ENCODE results near the gene CACTIN. TPM values are rescaled to one million over a fixed set of nuclear protein-coding genes. Genes with fewer than 3 reads are reported as not detected.

The CACTIN gene
- total RNA-seq, 4 donors from 2014 or later, result 22.6 to 29.9 (median 27.9) TPM

DNA sequence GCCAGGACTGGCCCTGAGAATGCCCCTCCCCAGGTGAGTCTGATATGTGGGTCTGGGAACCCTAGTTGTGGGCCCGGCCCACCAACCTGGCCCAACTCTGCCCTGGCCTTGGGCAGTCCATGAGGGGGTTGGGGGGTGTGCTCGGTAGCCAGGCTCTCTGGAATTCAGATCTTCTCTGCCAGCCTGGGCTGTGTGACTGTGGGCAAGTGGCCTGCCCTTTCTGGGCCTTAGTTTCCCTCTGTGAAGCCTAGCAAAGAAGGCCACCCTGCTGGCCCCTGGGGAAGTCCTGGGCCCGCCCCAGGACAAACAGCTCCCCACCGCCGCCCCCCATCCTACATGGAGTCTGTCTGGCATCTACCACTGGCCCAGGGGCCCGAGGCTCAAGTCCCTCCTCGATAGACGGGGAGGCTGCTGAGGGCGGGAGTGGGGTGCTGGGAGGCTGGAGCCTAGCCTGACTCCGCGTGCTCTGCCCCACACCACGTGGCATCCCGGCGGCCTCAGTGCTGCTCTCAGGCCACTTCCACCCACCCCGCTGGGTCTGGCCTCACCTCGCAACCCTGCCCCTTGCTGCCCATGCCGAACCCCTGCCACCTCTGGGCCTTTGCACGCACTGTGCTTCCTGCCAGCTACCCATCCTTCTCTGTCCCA lies 11.6 kb downstream of the CACTIN start:
- H3K9me3 ChIP-seq, result no peaks in the 10 kb centered on the region
- peaks cover 16% of the 10 kb centered on the region for H3K4me1 ChIP-seq
- TF ChIP-seq, protein P1, sequence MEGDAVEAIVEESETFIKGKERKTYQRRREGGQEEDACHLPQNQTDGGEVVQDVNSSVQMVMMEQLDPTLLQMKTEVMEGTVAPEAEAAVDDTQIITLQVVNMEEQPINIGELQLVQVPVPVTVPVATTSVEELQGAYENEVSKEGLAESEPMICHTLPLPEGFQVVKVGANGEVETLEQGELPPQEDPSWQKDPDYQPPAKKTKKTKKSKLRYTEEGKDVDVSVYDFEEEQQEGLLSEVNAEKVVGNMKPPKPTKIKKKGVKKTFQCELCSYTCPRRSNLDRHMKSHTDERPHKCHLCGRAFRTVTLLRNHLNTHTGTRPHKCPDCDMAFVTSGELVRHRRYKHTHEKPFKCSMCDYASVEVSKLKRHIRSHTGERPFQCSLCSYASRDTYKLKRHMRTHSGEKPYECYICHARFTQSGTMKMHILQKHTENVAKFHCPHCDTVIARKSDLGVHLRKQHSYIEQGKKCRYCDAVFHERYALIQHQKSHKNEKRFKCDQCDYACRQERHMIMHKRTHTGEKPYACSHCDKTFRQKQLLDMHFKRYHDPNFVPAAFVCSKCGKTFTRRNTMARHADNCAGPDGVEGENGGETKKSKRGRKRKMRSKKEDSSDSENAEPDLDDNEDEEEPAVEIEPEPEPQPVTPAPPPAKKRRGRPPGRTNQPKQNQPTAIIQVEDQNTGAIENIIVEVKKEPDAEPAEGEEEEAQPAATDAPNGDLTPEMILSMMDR (IDR thresholded peaks at IDR 0.05), result no peak
- TF ChIP-seq EP300 (IDR thresholded peaks at IDR 0.05) (no peak), POLR2A (IDR thresholded peaks at IDR 0.05) (no peak), POLR2AphosphoS5 (IDR thresholded peaks at IDR 0.05) (no peak)
- no peak for DNase-seq (ENCODE audit: low spot score in 2 of 2)
- no peak overlapping the region for H3K27ac ChIP-seq
- H3K36me3 ChIP-seq, result peaks cover 84% of the 10 kb centered on the region
- no peak overlapping the region for H3K4me3 ChIP-seq
- 91% methylated on average over 11 of the region's 18 CpGs for WGBS
- no peaks in the 10 kb centered on the region for H3K27me3 ChIP-seq

GRCh38 chr19:3613818-3614661 lies 12.6 kb downstream of the CACTIN start:
- DNase-seq (ENCODE audit: low spot score in 2 of 2), result no peak
- no peaks in the 10 kb centered on the region for H3K27me3 ChIP-seq
- H3K27ac ChIP-seq, result no peak overlapping the region
- peaks cover 18% of the 10 kb centered on the region for H3K4me1 ChIP-seq
- no peak overlapping the region for H3K4me3 ChIP-seq
- H3K36me3 ChIP-seq, result peaks cover 76% of the 10 kb centered on the region
- TF ChIP-seq POLR2A (IDR thresholded peaks at IDR 0.05), result no peak
- TF ChIP-seq POLR2AphosphoS5 (IDR thresholded peaks at IDR 0.05), result no peak
- TF ChIP-seq EP300 (IDR thresholded peaks at IDR 0.05), result no peak
- TF ChIP-seq, protein P1 (IDR thresholded peaks at IDR 0.05), result no peak
- H3K9me3 ChIP-seq, result no peaks in the 10 kb centered on the region
- WGBS, result 89% methylated on average over 13 of the region's 39 CpGs

DNA sequence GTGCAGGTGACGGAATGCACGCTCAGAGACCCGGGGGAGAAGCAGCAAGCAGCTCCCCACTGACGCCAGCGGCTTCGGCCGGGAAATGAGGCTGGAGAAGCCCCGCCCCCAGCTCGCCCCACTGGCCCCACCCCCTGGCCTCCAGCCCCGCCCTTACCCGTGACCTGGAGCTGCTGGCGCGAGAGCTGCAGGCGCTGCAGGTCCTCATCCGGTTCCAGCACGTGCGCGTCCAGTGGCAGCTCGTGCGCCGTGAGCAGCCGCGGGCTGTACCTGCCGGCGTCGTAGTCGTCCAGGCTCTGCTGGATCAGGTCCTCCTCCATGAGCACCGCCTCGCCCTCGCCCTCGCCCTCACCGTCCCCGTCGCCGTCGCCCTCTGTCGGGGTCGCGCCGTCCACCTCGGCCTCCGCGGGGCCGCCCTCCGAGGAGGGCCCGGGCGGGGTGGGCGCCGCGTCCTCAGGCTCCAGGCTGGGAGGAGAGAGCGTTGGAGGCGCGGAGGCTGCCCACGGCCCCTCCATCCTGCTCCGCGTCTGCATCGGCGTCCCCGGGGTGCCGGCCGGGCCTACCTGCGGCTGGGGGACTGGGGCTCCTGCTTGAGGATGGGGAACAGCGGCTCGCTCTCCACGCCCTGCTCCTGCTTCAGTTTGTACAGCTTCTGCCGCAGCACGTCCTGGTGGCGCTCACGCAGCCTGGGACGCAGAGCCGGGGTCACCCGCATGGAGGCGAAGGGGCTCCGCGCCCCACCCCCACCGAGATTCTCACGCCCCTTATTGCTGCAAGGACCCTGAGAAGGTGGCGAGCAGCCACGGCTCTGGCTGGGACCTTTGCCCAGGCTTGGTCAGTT lies 13.5 kb downstream of the CACTIN start:
- 94% methylated on average over 40 of the region's 79 CpGs for WGBS

DNA sequence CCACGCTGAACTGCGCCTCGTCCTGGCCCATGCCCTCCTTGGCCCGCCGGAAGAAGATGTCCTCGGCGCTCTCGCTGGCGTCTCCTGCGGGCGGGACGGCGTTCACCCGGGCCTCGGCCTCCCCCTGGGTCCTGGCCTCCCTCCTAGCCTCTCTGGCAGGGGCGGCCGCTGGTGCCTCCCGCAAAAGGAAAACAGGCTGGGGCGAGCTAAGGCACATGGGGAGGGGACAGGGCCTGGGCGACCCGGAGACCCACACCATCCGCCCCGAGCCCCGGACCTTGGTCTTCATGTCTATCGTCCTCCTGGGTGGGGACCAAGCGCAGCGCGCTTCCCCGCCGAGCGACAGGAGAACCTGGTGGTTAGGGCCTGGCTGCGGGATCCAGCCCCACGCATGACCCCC lies 14.3 kb downstream of the CACTIN start:
- no peak overlapping the region for H3K27ac ChIP-seq
- DNase-seq (ENCODE audit: low spot score in 2 of 2), result no peak
- H3K36me3 ChIP-seq, result peaks cover 69% of the 10 kb centered on the region
- TF ChIP-seq POLR2AphosphoS5 (IDR thresholded peaks at IDR 0.05) (no peak), EP300 (IDR thresholded peaks at IDR 0.05) (no peak), POLR2A (IDR thresholded peaks at IDR 0.05) (no peak)
- TF ChIP-seq, protein P1 (IDR thresholded peaks at IDR 0.05), result no peak
- H3K27me3 ChIP-seq, result no peaks in the 10 kb centered on the region
- no peaks in the 10 kb centered on the region for H3K9me3 ChIP-seq
- H3K4me3 ChIP-seq, result no peak overlapping the region
- WGBS, result 97% methylated on average over 21 of the region's 33 CpGs
- H3K4me1 ChIP-seq, result peaks cover 23% of the 10 kb centered on the region

More for the DNA sequence above, 13.5 kb downstream of the CACTIN start:
- H3K4me1 ChIP-seq, result peaks cover 20% of the 10 kb centered on the region
- H3K4me3 ChIP-seq, result no peak overlapping the region
- TF ChIP-seq POLR2AphosphoS5 (IDR thresholded peaks at IDR 0.05) (no peak), POLR2A (IDR thresholded peaks at IDR 0.05) (no peak), EP300 (IDR thresholded peaks at IDR 0.05) (no peak)
- TF ChIP-seq, protein P1 (IDR thresholded peaks at IDR 0.05), result no peak
- no peaks in the 10 kb centered on the region for H3K9me3 ChIP-seq
- DNase-seq (ENCODE audit: low spot score in 2 of 2), result no peak
- H3K27me3 ChIP-seq, result no peaks in the 10 kb centered on the region
- no peak overlapping the region for H3K27ac ChIP-seq
- peaks cover 72% of the 10 kb centered on the region for H3K36me3 ChIP-seq

Measured in suprapubic skin (tissue), 4 donors.